HG02678 (cell line): ENCODE data around the gene CAPG.
"Not testable (repeated sequence)": the region's sequence is repeated elsewhere in the genome, so short reads cannot be mapped to it uniquely, and the experiment has no call there.

Source experiments
- ATAC-seq: cut with Tn5 transposase; IDR thresholded peaks from one replicate; pipeline ENCODE4 v1.9.1; 2021; ENCODE audit warnings: mild to moderate bottlenecking, moderate library complexity; ENCODE audit not compliant: unreplicated experiment

Gene CAPG

GRCh38 chr2:85421260-85422071, 11.3 kb upstream of the CAPG start:
- ATAC-seq = no peak

- ATAC-seq = peak; percentile 66
These were observed 10.5 kb upstream of the CAPG start for GRCh38 chr2:85420536-85421259.

GRCh38 chr2:85419009-85419675, 9.0 kb upstream of the CAPG start:
- no peak for ATAC-seq

GRCh38 chr2:85418132-85419008, 8.2 kb upstream of the CAPG start, which contains the start of gene SH2D6:
Gene SH2D6, plus strand, starts transcription at chr2:85418714. Its CDS starts 10,752 bp downstream, at chr2:85429466.
- peak; percentile 85 for ATAC-seq

GRCh38 chr2:85415980-85416650, 5.9 kb upstream of the CAPG start:
- ATAC-seq = no peak

- ATAC-seq = no peak
These were observed 4.8 kb upstream of the CAPG start for GRCh38 chr2:85414761-85415553.

- not testable (repeated sequence) for ATAC-seq
These were observed 4.2 kb upstream of the CAPG start for GRCh38 chr2:85414421-85414759.

GRCh38 chr2:85413592-85414420, 3.6 kb upstream of the CAPG start:
- ATAC-seq = no peak

GRCh38 chr2:85411405-85411748, 1.2 kb upstream of the CAPG start:
- ATAC-seq = no peak

GRCh38 chr2:85410584-85411404, 628 bp upstream of the CAPG start:
- no peak for ATAC-seq

- ATAC-seq = peak; percentile 56
These were observed 4.7 kb downstream of the CAPG start for GRCh38 chr2:85405201-85406059.

GRCh38 chr2:85401844-85402243, 8.3 kb downstream of the CAPG start:
- no peak for ATAC-seq

- no peak for ATAC-seq
These were observed 8.7 kb downstream of the CAPG start for GRCh38 chr2:85401464-85401805.

GRCh38 chr2:85400541-85401463, 9.4 kb downstream of the CAPG start:
- no peak for ATAC-seq

- ATAC-seq = no peak
These were observed 10.1 kb downstream of the CAPG start for GRCh38 chr2:85400023-85400422.

- ATAC-seq = no peak
These were observed 11.0 kb downstream of the CAPG start for GRCh38 chr2:85399183-85399455.
